Stimulated activated CD8-positive, alpha-beta memory T cell treated with anti-CD3 and anti-CD28 coated beads, Interleukin-12 subunit alpha, Interleukin-12 subunit beta, amount 100 ng/mL, for 24 hours (primary cell): ENCODE data around the gene PGGHG.

ENCODE experiments used
- DNase-seq: peaks from one replicate; pipeline ENCODE4 v3.0.0-alpha.2; 2020; ENCODE audit errors: extremely low read depth

PGGHG gene

DNA sequence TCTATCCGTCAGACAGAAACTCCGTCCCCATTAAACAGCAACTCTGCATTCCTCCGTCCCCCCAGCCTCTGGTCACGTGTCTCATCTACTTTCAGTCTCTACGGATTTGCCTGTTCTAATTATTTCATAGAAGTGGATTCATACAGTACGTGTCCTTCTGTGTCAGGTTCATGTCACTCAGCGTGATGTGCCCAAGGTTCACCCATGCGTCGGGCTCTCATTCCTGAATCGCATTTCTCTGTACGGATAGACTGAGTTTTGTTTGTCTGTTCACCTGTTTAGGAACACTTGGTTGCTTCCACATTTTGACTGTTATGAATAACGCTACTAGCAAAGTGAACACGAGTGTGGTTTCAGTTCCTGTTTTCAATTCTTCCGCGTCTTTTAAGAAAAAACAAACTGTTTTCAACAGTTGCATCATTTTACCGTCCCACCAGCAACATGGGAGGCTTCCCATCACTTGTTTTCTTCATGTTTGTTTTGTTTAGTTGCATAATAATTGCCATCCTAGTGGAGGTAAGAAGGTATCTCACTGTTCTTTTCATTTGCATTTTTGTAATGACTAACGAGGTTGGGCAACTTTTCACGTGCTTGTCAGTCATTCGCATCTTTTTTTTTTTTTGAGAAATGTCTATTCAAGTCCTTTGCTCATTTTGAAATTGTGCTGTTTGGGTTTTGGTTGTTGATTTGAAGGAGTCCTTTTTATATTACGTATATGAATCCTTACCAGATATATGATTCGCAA is 19.6 kb upstream of the PGGHG start:
- DNase-seq, result no peak

DNA sequence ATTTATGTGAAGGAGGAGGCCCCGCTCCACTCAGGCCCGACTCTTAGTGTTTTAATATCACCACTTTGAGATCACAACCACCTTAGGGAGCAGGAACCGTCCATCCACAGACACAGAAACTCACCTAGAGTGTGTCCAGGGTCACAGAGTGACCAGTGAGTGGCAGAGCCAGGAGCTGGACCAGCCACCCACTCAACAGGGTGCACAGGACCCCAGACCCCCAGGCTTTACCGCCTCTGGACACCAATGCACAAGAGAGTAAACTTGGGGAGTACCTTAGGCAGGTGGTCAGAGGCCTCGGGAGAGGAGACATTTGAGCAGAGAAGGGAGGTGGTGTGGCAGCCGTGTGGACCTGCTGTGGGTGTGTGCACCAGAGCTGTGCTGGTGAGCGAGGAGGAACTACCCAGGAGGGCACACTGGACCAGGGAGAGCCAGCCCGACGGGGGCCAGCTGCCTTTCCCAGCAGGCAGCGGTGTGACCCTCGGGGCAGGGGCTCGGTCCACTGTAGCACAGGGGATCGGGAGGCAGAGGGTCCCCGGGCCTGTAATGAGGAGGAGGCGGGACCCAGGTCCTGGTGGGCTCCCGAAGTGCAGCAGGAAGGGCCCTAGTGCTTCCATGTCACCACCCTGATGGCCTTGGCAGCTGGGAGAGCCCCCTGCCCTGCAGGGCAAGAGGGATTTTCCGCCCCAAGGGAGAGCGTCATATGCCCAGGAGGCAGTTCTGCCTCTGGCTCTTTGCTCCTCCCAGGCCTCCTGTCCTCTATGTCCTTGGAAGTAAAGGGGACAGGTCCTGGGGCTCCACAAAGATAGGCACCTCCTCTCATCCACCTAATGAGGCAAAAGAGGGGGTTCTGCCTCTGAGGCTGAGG is 18.2 kb upstream of the PGGHG start:
- DNase-seq, result no peak

DNA sequence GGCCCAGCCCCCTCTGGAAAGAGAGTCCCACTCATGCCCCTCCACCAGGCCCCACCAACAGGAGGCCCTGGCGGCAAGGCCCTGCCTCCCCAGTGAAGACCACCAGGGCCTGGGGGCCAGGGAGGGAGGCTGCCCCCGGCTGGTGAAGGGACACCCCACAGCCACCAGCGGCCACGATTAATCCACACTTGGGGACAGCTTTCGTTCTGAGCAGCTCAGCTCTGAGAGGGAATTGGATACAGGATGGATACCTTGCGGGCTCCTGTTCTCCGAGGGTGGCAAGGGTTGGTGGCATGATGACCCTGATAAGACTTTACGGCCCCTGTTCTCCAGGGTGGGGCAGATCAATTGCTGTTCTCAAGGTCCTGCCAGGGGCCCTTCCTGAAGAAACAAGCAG is 17.6 kb upstream of the PGGHG start:
- DNase-seq, result no peak

DNA sequence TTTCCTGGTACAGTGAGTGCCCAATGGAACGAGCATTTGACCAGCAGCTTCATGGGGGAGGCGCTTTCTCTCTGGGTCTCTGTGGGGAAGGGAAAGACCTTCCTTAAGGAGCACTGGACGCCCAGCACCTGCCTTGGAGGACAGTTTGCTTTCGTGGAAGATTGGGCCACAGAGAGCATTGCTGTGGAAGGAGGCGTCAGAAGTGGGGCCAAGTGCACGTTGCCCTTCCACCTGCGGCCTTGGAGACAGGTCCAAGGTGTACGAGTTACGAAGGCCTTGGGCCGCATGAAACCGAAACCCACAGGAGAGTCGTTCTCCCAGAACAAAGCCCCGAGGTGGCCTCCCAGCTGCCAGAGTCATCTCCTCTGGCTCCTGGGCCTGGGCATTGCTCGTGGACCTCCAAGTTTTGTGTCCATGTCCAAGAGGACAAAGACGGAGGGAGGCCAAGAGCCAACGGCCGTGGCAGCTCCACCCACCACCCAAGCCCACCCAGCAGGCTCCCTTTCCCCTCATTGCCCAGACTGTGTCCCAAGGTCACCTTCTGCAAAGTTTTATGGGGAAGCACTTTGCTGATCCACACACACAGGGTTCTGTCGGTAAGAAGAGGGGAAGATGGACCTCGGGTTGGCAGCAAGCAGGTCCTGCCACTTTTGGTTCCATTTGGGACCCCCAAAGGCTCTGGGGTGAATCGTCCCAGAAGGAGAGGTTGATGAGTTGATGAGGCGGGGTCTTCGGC is 16.6 kb upstream of the PGGHG start:
- DNase-seq, result no peak

DNA sequence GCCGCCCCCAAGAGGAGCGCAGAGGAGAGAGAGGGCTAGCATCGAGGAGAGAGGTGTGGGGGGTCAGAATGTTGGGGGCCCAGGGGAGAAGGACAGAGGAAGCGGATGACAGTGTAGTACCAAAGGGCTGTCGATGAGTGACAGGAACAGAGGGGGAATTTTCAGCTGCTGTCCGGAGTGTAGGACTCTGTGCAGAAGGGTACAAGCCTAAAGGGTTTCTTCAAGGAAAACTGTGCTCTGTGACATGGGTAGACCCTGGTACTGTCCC is 16.1 kb upstream of the PGGHG start:
- no peak for DNase-seq

DNA sequence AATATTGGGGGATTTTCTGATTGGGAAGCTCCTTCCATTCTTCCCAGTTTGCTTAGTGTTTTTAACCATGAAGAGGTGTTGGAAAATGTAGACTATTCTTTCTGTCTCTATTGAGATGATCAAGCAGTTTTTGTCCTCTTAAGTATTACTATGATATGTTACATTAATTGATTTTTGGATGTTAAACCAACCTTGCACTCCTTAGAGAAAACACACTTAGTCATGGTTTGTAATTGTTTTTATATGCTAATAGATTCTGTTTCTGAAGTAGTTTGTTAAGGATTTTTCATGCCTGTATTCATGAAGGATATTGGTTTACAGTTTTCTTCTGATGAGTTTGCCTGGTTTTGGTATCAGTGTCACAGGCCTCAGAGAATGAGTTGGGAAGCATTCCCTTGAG is 12.7 kb upstream of the PGGHG start:
- DNase-seq, result no peak

DNA sequence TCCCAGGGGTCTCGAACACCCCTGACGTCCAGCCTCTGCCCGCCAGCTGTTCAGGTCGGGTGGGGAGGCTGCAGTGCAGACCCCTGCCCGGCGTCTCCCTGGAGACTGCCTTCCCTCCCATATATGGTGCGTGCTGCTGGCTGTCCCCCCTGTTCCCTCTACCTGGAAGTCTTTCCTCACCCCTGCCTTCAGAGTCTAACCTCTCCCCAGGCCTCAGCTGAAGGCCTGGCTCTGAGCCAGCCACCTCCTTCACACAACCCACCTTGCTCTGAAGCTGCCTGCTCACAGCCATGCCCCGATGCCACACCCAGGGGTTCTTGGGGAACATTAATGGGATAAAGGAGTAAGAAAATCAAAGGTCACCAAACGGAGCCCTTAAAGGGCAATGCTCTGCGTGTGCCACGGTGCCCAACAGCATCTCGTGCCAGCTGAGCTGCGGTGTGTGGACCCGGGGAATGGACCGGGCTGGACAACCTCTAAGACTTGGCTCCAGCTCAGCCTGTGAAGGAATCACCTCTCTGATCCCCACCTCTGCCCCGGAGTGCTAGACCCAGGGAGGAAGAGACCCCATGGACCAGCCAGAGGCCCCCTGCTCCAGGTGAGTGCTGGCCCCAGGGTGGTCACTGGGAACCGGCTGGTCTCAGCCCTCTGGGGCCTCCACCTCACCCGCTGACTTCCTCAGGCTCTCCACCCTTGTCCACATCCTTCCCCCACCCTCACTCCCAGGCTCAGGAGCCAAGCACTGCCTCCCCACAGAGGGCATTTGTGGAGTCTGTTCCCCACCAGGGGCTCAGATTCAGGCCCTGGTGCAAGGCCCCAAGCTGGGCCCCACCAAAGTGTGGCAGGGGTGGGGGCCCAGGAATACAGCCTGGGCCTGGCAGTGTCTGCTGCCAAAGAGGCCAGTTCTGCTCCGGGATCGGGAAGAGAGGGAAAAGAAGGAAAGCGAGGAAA is 10.7 kb upstream of the PGGHG start, which contains the start of gene NLRP6:
TSS of gene NLRP6 (plus strand) at position 407 of the 951 bp plus-strand sequence. CDS start at position 570, 163 bp downstream.
- DNase-seq, result no peak

DNA sequence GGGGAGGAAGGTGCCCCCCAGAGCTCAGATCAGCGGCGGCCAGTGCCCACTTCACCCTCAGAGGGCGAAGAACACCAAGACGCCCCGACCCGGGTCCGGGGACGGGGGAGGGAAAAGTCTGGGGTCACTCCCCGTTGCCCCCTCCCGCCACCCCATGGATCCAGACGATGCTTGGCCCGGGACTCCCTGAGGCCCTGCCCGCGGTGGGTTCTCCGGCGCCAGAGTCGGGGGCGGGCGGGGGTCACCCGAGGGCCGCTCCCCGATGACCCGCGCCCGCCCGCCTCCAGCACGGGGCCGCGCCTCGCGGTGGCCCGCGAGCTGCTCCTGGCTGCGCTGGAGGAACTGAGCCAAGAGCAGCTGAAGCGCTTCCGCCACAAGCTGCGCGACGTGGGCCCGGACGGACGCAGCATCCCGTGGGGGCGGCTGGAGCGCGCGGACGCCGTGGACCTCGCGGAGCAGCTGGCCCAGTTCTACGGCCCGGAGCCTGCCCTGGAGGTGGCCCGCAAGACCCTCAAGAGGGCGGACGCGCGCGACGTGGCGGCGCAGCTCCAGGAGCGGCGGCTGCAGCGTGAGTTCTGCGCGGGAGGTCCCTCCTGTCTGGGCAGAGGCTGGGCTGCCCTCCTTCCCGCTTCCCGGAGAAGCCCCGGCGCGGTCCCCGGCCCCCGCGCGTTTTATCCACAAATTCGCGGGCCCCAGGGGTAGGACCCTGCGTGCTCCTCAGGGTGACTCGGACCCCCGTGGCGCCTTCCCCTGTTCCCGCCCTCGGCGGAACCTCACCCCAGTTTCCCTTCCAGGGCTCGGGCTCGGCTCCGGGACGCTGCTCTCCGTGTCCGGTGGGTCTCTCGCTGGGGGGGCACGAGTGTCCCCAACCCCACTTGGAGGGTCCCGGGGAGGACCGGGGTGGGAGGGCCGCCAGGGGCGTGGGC is 9.6 kb upstream of the PGGHG start:
- no peak for DNase-seq

DNA sequence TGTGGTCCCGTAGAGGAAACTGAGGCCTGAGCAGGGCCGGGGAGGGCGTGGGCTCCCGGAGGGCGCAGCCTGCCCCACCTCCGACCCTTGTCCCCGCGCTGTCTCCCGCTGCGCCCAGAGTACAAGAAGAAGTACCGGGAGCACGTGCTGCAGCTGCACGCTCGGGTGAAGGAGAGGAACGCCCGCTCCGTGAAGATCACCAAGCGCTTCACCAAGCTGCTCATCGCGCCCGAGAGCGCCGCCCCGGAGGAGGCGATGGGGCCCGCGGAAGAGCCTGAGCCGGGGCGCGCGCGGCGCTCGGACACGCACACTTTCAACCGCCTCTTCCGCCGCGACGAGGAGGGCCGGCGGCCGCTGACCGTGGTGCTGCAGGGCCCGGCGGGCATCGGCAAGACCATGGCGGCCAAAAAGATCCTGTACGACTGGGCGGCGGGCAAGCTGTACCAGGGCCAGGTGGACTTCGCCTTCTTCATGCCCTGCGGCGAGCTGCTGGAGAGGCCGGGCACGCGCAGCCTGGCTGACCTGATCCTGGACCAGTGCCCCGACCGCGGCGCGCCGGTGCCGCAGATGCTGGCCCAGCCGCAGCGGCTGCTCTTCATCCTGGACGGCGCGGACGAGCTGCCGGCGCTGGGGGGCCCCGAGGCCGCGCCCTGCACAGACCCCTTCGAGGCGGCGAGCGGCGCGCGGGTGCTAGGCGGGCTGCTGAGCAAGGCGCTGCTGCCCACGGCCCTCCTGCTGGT is 8.8 kb upstream of the PGGHG start:
- no peak for DNase-seq

DNA sequence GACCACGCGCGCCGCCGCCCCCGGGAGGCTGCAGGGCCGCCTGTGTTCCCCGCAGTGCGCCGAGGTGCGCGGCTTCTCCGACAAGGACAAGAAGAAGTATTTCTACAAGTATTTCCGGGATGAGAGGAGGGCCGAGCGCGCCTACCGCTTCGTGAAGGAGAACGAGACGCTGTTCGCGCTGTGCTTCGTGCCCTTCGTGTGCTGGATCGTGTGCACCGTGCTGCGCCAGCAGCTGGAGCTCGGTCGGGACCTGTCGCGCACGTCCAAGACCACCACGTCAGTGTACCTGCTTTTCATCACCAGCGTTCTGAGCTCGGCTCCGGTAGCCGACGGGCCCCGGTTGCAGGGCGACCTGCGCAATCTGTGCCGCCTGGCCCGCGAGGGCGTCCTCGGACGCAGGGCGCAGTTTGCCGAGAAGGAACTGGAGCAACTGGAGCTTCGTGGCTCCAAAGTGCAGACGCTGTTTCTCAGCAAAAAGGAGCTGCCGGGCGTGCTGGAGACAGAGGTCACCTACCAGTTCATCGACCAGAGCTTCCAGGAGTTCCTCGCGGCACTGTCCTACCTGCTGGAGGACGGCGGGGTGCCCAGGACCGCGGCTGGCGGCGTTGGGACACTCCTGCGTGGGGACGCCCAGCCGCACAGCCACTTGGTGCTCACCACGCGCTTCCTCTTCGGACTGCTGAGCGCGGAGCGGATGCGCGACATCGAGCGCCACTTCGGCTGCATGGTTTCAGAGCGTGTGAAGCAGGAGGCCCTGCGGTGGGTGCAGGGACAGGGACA is 8.0 kb upstream of the PGGHG start:
- DNase-seq, result no peak

DNA sequence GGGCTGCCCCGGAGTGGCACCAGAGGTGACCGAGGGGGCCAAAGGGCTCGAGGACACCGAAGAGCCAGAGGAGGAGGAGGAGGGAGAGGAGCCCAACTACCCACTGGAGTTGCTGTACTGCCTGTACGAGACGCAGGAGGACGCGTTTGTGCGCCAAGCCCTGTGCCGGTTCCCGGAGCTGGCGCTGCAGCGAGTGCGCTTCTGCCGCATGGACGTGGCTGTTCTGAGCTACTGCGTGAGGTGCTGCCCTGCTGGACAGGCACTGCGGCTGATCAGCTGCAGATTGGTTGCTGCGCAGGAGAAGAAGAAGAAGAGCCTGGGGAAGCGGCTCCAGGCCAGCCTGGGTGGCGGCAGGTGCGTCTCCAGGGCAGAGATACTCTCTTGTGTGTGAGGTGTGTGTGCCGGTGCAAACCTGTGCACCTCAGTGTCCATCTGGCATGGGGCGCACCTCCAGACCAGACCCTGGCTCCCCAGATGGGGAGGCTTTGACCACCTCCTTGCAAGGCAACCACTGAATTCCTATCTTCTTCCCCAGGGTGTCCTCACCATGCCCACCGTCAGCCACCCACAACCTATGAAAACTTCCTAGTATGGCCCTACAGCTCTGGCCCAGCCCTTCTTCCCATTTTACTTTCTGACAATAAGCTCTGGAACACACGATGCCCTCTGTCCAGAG is 7.3 kb upstream of the PGGHG start:
- no peak for DNase-seq

DNA sequence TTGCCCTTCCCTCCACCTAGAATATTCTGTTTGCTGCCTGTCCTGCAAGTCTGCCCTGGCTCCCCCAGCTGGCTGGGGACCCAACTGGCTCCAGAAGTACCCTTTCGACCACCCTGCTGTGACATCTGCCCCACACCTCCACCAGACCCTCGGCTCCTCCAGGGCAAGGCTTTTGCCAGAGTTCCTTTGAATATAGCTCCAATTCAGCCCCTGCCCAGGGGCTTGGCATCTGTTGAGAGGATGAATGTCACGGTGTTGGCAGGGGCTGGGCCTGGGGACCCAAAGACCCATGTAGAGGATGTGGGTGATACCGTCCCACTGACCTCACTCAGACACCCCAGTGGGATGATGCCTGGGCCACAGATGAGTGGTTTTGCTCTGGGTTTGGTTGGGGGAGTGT is 6.8 kb upstream of the PGGHG start:
- DNase-seq, result no peak

DNA sequence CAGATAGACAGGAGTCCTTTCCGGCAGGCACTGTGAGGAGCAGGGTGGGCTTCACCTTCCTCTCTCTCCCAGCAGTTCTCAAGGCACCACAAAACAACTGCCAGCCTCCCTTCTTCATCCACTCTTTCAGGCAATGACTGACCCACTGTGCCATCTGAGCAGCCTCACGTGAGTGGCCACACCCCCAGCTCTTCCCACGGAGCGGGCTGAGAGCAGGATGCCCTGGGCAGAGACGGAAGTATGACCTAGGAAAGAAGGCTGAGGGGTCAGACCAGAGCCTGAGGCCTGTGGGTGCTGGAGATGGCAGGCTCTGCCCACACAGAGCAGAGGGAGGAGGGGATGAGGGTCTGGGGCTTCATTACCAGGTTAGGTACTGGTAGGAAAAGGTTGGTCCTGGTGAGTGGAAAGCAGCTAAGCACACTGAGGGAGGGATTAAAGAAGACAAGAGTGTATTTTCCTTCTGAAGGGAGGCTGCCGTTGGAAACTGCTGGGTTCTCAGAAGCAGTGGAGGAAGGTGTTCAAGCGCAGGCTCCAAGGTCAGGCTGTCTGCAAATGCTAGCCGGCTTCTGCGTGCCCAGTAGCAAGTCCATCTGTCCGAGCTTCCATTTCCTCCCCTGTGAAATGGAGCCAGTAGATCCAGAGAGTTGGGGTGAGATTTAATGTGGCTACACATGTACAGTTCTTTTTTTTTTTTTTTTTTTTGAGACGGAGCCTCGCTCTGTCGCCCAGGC is 6.1 kb upstream of the PGGHG start:
- no peak for DNase-seq

DNA sequence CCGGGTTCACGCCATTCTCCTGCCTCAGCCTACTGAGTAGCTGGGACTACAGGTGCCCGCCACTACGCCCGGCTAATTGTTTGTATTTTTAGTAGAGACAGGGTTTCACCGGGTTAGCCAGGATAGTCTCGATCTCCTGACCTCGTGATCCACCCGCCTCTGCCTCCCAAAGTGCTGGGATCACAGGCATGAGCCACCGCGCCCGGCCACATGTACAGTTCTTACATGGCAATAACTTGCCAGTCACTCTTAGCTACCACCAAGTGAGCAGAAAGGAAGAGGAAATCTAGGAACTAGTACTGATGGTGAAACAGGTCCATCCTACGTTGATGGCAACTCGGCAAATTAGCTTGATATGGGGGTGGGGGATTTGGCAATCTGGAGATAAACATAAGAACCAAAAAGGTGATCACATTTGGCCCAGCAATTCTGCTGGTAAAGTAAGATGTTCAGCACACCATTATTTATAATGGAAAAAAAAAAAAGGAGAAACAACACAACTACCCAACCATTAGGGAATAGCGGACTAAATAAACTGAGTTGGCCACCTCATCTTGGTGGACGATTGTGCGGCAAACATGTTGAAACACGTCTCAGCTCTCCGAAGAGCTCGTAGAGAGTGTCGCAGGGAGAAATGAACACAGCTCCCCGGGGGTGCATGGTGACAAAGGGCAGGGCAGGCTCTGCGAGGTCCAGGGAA is 5.4 kb upstream of the PGGHG start:
- no peak for DNase-seq

DNA sequence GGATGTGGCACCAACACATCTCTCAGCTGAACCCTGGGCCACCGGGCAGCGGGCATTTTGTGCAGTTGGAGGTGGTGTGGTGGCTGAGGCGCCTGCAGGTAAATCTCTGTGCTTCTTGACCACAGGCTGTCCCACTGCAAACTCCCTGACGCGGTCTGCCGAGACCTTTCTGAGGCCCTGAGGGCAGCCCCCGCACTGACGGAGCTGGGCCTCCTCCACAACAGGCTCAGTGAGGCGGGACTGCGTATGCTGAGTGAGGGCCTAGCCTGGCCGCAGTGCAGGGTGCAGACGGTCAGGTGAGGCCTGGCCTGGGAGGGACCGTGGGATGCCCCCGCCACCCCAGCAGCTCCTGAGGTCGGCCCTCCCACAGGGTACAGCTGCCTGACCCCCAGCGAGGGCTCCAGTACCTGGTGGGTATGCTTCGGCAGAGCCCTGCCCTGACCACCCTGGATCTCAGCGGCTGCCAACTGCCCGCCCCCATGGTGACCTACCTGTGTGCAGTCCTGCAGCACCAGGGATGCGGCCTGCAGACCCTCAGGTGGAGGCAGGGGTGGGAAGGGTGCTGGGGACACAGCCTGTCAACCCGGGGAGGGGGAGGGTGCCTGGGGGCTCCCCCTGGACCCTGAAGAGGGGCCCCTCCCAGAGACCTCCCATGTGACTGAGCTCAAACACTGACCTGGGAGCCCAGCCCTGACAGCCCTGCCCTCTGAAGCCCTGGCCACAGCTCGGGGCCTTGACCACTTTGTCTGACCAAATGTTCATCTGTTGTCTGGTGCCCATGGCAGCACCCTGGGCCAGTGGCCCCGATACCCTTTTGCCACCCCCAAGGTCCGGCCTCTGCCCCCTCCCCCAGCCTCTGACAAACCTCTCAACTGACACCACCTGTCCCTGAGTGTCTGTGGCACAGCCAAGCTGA is 4.6 kb upstream of the PGGHG start:
- no peak for DNase-seq
